ENCODE results near the gene TTC7B.
"Not testable (repeated sequence)": the region's sequence is repeated elsewhere in the genome, so short reads cannot be mapped to it uniquely, and the experiment has no call there.

The TTC7B gene, protein sequence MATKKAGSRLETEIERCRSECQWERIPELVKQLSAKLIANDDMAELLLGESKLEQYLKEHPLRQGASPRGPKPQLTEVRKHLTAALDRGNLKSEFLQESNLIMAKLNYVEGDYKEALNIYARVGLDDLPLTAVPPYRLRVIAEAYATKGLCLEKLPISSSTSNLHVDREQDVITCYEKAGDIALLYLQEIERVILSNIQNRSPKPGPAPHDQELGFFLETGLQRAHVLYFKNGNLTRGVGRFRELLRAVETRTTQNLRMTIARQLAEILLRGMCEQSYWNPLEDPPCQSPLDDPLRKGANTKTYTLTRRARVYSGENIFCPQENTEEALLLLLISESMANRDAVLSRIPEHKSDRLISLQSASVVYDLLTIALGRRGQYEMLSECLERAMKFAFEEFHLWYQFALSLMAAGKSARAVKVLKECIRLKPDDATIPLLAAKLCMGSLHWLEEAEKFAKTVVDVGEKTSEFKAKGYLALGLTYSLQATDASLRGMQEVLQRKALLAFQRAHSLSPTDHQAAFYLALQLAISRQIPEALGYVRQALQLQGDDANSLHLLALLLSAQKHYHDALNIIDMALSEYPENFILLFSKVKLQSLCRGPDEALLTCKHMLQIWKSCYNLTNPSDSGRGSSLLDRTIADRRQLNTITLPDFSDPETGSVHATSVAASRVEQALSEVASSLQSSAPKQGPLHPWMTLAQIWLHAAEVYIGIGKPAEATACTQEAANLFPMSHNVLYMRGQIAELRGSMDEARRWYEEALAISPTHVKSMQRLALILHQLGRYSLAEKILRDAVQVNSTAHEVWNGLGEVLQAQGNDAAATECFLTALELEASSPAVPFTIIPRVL

DNA sequence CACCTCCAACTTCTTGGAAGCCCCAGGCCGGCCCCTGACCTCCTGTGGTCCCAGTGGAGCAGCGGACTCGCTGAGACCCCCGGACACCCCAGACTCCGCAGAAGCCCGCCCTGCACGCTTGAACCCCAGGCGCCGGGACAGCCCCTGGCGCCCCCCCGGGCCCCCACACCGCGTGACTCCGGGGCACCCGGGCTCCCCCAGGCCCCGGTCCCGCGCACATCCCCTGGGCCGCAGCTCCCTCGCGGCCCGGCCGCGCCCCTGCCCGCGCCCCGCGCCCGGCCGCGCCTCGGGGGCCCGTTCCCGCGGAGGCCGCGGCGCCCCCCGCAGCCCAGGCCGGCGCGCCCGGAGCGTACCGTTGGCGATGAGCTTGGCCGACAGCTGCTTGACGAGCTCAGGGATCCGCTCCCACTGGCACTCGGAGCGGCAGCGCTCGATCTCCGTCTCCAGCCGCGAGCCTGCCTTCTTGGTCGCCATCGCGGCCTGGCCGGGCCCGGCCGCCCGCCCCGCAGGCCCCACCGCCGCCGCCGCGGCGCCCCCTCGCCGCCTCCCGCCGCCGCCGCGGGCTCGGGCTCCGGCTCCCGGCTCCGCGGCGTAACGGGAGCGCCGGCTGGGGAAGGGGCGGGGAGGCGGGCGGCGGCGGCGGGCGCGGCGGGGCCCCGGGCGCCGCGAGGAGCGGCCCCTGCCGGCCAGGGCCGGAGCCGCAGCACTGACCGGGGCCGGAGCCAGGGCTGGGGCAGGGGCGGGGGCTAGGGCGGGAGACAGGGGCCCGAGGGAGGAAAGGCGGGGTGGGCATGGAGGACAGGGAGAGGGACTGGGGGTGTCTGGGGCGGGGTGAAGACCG lies at the start of gene TTC7B:
Gene TTC7B (minus strand): TSS at position 609 of the 841 bp plus-strand sequence. CDS start 135 bp downstream, at position 474.
- peak; percentile 68 for DNase-seq

DNA sequence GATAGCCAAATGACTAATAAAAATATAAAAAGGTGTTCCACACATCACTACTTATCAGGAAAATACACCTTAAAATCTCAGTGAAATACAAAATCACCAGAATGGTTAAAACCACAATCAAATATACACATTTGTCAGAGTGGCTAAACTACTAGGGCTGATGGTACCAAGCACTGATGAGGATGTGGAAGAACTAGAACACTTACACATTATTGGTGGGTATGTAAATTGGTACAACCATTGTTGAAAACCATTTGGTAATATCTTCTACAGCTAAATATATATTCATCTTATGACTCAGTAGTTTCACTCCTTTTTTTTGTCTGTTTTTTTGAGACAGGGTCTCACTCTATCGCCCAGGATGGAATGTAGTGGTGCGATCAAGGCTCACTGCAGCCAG lies 48.5 kb upstream of the TTC7B start:
- DNase-seq = no peak

DNA sequence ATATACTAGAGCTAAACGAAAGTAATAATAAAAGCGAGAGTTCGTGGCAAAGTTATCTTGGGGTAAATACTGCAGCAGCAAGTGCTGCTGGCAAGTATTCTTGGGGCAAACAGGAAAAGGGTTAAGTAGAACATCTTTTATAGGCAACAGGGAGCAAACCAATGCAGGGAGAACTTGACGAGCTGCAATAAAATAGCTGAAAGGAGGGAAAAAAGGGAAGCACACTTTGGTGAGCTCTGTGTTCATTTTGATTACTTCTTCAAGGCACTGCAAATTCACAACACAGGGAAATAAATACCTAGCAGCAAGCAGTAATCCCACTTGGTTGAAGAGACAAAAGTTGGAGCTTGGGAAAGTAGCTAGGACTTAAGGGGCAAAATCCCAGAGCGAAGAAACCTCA lies 42.3 kb upstream of the TTC7B start:
- DNase-seq = no peak

DNA sequence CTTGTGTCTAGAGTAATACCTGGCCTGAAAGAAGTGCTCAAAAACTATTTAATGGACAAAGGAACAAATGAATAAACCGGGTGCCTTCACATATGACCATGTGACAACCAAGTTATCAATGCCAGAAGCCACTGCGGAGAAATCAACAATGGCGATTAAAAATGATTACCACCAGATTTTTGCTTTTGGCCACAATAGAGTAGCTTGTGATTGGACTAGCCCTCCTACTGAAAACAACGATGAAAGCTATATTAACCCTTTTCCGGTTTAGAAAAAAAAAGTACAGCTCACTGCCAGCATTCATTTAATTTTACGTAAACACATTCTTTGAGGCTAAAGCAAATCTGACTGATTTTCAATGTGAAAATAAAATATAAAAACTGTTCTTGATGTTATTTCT lies 41.6 kb upstream of the TTC7B start:
- DNase-seq = no peak

DNA sequence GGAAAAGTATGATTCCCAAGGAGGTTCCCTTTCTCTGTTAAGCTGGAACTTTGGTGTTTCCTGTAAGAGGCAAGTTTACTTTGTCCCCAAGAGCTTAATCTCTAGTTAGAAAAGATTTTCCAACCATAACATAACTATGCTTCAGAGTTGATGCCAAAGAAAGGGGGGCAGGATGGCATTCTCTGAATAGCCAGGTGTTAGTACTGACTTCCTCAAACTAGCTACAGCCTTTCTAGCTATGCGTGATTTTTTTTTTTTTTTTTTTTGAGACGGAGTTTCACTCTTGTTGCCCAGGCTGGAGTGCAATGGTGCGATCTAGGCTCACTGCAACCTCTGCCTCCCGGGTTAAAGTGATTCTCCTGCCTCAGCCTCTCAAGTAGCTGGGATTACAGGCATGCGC lies 39.9 kb upstream of the TTC7B start:
- DNase-seq = not testable (repeated sequence)

DNA sequence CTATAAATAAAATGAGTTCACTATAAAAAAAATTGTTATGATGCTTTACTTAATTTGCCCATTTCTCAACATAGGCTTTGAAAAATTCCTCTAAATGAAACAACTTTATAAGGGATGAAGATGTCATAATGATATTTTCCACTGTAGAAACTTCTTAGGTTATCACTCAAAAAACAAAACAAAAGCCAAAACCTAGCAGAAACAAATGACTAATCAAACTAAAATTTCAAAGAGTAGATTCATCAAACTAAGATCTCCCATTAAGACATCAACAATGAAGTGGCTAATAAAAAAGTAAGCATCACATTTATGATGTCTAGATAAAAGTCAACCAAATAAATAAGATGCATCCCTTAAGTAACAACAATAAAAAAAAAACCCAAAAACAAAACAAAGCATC lies 36.9 kb upstream of the TTC7B start:
- DNase-seq = no peak

DNA sequence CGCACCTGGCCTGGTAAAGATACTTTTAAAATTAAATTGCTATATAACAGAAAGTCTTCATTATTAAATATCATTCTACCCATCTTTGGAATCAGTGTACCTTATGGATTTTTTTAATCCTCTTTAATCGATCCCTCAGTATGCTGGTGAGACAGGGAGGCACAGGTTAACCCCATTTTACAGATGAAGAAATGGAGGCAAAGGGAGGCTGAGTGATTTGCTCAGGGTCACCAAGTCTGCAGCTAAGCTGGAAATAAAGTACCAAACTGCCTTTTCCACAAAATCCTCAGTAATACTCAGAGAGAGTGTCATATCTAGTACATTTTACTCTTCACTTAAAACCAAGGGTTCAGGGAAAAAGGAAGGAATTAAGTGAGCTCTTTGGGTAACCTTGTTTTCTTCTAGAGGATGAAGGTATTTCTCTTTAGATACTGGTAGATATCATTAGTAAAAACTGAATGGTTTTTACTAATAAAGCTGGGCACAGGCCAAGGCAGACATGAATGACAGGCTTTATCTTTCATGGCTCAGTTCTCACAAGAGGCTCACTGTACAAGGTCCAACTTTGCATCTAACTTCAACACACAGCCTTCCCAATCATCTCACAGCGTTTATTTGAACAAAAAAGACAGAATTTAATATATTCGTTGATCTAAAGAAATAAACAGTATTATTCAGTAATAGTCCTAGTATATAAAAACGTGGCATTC lies 35.3 kb upstream of the TTC7B start:
- DNase-seq = no peak

DNA sequence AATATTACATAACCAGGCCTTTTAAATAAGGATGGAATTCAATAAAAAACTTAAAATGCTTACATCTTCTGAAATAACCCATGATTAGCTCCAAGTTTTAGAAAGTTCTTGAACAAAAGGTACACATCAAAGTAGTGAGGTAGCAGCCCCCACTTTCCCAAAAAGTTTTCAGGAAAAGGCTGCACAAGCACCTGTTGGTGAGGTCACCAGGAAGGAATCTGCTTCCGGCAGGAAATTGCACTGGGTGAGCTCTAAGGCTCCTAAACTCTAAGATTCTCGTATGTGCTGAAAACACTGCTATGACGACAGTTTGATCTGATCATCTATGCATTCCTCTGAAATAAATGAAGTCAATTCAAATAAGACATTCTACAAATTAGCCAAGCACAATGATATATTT lies 34.3 kb upstream of the TTC7B start:
- DNase-seq = no peak

DNA sequence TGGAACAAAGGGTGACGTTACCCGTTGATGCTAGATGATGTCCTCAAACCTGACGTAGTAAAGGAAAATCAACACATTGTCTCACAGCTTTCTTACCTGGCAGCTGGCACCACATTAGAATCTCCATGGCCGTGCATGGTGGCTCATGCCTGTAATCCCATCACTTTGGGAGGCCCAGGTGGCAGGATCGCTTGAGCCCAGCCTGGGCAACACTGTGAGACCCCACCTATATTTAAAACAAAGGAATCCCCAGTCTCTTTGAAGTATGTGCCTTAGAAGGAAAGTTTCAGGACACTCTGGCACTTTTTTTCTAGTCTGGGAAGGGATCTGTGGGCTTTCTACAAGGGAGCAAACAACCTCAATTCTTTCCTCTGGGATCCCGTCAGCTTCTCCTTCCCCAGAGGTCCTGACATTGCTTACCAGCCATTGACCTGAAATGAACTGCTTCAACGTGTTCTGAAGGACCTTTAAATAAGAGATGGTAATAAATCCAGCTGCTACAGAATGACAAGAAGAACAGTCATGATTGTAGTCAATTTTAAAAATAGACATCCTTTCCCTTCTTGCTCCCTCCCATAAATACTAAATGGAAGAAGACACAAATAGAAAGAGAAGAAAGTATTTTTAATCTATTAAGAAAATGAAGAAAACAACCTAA lies 33.7 kb upstream of the TTC7B start:
- DNase-seq = no peak

DNA sequence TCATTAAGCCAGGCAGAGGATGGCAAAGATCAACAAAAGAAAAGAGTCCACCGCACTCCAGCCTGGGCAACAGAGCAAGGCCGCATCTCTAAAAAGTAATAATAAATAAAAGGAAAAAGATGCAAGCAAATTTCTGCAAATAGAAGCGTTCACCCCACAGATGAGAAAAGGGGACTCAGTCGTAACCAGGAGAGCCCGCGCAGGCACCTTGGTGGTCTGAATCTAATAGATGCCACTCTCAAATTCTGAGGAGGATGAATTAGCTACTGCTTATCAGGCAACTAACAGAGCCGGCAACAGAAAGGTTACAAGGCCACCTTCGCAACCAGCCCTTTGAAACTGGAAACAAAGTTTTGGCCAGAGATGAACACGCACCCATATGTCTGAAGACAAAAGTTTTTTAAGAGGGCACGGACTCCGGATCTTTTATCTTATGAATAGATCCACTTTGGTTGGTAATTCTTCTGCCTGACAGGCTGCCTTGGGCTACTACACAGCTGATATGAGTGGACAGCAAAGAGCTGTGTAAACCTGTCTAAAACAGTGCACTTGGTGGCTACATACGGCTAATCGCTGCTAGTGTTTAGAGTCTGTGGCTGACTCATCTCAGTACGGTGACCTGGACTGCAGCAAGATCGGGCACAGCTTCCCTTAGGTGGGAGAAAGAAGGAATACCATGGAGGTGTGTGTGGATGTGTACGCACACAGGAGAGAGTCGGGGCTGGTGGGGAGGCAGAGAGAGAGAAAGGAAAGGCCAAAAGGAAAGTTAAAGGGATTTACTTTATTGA lies 32.9 kb upstream of the TTC7B start:
- DNase-seq = no peak

DNA sequence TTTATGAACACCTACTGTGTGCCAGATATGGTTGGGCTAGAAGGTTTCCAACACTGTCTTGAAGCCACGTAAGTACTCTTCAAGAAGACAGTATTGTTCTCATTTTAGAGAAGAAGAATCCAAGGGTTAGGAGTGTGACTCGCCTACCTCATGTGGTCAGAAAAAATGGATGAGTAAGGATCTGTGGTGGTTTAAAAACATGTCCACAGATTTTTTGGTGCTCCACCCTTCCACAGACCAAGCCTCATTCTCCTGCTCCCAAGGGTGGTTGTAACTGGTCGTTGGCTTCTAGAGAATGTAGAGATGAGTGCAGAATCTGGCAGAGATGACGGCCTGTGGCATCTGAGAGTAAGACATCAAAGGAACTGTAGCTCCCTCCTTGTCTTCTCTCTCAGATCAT lies 30.3 kb upstream of the TTC7B start:
- no peak for DNase-seq

DNA sequence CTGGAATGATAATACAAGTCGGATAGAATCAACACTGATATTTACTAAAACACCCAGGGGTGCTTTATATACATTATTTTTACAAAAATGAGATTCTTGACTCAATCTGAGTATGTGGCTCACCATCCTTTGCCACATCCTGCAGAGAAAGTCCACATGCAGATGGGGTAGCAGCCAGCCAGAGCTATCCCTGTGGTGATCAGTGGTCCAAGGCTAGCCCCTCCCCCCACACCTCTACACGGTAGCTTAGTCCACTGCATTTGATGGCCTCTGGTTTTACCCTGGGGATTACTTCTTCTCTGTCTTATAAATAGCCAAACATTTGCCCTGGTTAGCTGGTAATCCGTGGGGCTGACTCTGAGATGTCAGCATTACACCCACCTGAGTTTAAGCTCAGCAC lies 28.1 kb upstream of the TTC7B start:
- no peak for DNase-seq

DNA sequence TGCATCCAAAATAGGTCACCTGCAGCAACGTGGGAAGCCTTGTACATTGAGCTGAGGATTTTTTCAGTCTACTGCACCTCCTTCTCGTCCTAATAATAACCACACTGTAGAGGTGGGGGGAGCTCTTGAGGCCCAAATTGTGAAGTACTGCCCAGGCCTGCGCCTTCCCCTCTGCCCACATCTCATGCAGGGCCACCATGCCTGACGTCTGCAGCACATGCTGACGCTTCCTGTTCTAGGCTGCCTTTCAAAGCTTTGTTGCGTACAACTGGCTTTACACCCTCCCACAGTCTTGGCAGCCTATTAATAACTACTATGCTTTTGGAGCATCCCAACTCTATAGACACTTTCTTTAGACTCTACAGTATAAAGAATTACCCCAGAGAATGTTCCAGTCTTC lies 26.5 kb upstream of the TTC7B start:
- no peak for DNase-seq

DNA sequence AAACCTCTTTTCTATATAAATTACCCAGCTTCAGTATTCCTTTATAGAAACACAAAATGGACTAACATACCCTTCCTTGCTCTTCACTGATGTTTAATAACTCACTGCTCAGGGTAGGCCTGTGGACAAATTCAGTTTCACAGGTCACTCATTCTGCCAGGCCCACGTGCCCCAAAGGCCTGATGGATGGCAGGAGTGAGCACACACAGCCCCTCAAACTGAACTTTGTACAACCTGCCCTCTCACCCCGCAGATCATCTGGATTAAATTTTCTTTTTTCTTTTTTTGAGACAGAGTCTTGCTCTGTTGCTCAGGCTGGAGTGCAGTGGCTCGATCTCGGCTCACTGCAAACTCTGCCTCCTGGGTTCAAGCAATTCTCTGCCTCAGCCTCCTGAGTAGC lies 24.4 kb upstream of the TTC7B start:
- DNase-seq = not testable (repeated sequence)

DNA sequence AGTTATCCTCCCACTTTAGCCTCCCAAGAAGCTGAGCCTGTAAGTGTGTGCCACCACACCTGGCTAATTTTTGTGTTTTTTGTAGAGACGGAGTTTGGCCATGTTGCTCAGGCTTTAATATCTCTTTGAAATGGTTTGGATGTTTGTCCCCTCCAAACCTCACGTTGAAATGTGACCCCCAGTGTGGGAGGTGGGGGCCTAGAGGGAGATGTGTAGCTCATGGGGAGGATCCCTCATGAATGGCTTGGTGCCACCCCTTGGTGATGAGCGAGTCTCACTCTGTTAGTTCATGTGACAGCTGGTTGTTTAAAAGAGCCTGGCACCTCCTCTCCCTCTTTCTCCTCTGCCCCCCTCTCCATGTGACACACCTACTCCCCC lies 23.6 kb upstream of the TTC7B start:
- peak; percentile 38 for DNase-seq

DNA sequence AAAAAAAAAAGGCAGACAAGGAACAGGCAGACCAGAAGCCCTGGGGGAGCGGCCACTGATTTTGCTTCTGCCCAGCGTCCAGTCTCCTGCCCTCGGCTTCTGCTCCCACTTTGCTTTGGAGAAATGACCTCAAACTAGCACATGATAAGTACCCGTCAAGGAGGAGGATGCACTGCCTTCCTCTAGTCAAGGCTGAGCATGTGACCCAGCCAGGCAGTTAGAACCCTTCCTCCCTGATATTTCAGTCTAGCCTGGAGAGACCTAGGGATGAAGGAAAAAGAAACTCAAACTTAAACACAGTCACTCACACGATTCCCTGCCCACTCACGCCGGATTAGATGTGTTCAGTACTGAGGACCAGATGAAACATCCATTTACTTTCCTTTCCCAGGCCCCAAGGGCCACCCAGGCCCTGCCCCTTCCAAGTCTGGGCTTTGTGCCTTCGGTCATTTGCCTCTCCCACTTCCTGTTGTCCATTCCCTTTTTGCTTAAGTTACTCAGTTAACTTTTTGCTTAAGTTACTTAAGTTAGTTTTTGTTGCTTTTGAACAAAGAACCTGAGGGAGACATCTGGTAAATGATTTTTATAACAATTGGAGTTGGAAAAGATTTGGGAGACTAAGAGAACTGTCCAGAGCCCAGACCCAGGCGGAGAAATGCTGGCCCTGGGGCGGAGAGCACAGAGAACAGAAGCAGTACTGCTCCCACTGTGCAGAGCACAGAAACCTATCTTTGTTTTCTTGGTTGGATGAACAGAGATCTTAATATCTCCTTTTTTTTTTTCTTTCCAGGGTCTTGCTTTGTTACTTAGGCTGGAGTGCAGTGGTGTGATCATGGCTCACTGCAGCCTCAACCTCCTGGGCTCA lies 23.0 kb upstream of the TTC7B start:
- no peak for DNase-seq

DNA sequence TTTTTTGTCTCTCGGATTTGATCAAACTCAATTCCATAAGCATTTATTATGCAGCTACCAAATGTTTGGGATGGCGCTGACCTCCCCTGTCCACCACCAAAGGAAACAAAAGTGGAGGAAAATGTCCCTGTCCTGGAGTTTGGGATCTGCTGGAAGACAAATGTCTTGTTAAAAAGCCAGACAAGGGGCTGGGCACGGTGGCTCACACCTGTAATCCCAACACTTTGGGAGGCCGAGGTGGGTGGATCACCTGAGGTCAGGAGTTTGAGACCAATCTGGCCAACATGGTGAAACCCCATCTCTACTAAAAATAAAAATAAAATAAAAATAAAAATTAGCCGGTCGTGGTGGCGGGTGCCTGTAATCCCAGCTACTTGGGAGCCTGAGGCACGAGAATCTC lies 22.3 kb upstream of the TTC7B start:
- DNase-seq = not testable (repeated sequence)

DNA sequence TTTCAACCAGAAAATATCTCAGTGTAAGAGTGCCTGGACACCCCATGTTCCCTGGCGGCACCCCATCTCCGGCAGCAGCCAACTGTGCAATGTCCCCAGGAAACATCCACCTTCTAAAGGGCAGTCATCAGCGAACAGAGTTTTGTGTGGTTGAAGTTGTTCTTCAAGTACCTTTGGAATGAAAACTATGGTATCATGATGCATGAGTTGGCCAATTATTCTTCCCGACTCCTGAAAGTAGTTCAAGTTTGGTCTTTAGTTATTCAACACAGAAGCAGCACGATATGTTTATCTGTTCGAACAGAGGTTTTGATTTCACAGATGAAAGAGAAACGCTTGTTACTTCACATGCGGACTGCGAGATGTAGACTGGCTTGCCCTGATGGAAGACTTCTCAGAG lies 21.1 kb upstream of the TTC7B start:
- DNase-seq = no peak

DNA sequence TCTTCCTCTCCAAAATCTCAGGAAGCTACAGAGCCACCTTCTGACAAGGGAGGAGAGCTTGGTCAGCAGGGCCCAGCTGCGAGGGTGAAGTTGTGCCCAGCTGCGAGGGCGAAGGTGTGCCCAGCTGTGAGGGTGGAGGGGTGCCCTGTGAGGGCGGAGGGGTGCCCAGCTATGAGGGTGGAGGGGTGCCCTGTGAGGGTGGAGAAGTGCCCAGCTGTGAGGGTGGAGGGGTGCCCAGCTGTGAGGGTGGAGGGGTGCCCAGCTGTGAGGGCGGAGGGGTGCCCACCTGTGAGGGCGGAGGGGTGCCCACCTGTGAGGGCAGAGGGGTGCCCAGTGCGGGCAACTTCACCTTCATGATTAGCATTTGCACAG lies 20.4 kb upstream of the TTC7B start:
- no peak for DNase-seq

DNA sequence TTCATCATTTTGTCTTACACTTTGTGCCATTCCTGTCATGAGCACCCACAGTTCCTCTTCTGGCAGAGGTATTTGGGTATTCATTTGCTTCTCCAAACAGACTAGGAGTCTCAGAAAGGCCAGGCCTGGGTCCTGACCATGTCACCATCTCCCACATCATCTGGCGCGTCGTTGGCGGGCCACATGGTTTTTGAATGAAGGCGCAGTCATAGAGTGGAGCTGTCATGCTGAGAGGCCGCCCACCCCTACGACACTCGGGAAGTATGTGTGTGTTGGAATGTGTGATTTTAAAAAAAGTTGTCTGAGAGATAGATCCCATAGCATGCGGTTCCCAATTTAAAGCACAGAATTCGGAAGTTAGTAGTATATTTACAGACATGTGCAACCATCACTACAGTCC lies 15.6 kb upstream of the TTC7B start:
- DNase-seq = no peak
